IMR-90 (cell line): ENCODE measurements around the gene PTGR3. TPM values are rescaled to one million over a fixed set of nuclear protein-coding genes. Genes with fewer than 3 reads are reported as not detected.

Source experiments
- ATAC-seq: fragments of 200-7000 bp; cut with Tn5 transposase; 2 replicates; pipeline ENCODE4 v1.9.1; 2020; ENCODE audit warnings: low read depth, mild to moderate bottlenecking, moderate library complexity
- BruUV-seq: library from RNA; stranded (reverse); fragments of 400-500 nt; replicated peaks from 2 replicates; lab custom pipeline; 2021; lab: Mats Ljungman, UMichigan
- CTCF ChIA-PET: fragments of 300-600 bp; formaldehyde crosslinking; extraction: SDS; loops from one replicate; lab custom pipeline; 2021; ENCODE audit warnings: antibody characterized with exemption; lab: Yijun Ruan, JAX
- POLR2A ChIA-PET: fragments of 300-600 bp; sonication (Branson Sonifier 250); formaldehyde crosslinking; loops from one replicate; lab custom pipeline; 2022; ENCODE audit warnings: antibody characterized with exemption; ENCODE audit not compliant: unreplicated experiment; lab: Charles Lee
- DNase-seq: peaks from one replicate; pipeline ENCODE4 v3.0.0; 2013
- H2AFZ ChIP-seq: replicated peaks from 2 replicates; pipeline ENCODE3; 2013; ENCODE audit warnings: low read length, mild to moderate bottlenecking; ENCODE audit not compliant: poor library complexity
- H2AK5ac ChIP-seq: 2 replicates; pipeline ENCODE4 v1.6.1; 2013; ENCODE audit warnings: low read depth, low read length, inconsistent platforms
- H2AK9ac ChIP-seq: replicated peaks from 2 replicates; pipeline ENCODE3; 2013; ENCODE audit warnings: mild to moderate bottlenecking, low read depth, low read length, moderate library complexity; ENCODE audit not compliant: poor library complexity
- H2BK120ac ChIP-seq: 2 replicates; pipeline ENCODE4 v1.6.1; 2013; ENCODE audit warnings: low read depth, low read length, inconsistent platforms
- H2BK15ac ChIP-seq: 3 replicates; pipeline ENCODE4 v1.6.1; 2013; ENCODE audit warnings: low read depth, low read length, inconsistent platforms
- H2BK20ac ChIP-seq: 2 replicates; pipeline ENCODE4 v1.6.1; 2013; ENCODE audit warnings: low read depth, mild to moderate bottlenecking, inconsistent platforms, low read length, moderate library complexity
- H2BK5ac ChIP-seq: 2 replicates; pipeline ENCODE4 v1.6.1; 2013; ENCODE audit warnings: mild to moderate bottlenecking, low read depth, low read length, inconsistent platforms; ENCODE audit not compliant: poor library complexity, severe bottlenecking
- H3K14ac ChIP-seq: replicated peaks from 2 replicates; pipeline ENCODE4 v1.6.1; 2013; ENCODE audit warnings: low read depth, low read length, inconsistent platforms
- H3K18ac ChIP-seq: 2 replicates; pipeline ENCODE4 v1.6.1; 2013; ENCODE audit warnings: low read depth, low read length, control low read depth
- H3K23ac ChIP-seq: 2 replicates; pipeline ENCODE4 v1.6.1; 2013; ENCODE audit warnings: low read depth, low read length, inconsistent platforms
- H3K27ac ChIP-seq: 2 replicates; pipeline ENCODE4 v1.5.1; 2013; ENCODE audit warnings: mild to moderate bottlenecking, control low read depth, low read length; ENCODE audit not compliant: insufficient read depth
- H3K27me3 ChIP-seq: 2 replicates; pipeline ENCODE4 v1.6.1; 2013; ENCODE audit warnings: low read length; ENCODE audit not compliant: control insufficient read depth, insufficient read depth
- H3K36me3 ChIP-seq: 2 replicates; pipeline ENCODE4 v1.6.1; 2013; ENCODE audit warnings: low read length, mixed read lengths; ENCODE audit not compliant: control insufficient read depth, insufficient read depth
- H3K4ac ChIP-seq: 2 replicates; pipeline ENCODE4 v1.6.1; 2013; ENCODE audit warnings: low read depth, low read length, inconsistent platforms
- H3K4me1 ChIP-seq: 2 replicates; pipeline ENCODE4 v1.6.1; 2013; ENCODE audit warnings: low read length, mixed read lengths; ENCODE audit not compliant: control insufficient read depth, insufficient read depth
- H3K4me2 ChIP-seq: 2 replicates; pipeline ENCODE4 v1.6.1; 2013; ENCODE audit warnings: low read depth, mild to moderate bottlenecking, control low read depth, low read length, moderate library complexity
- H3K4me3 ChIP-seq: 2 replicates; pipeline ENCODE4 v1.5.1; 2013; ENCODE audit warnings: low read depth, mild to moderate bottlenecking, control low read depth, low read length, moderate library complexity; ENCODE audit not compliant: insufficient read depth
- H3K56ac ChIP-seq: 2 replicates; pipeline ENCODE4 v1.6.1; 2013; ENCODE audit warnings: low read length, inconsistent platforms; ENCODE audit not compliant: insufficient read depth; ENCODE audit errors: extremely low read depth
- H3K79me1 ChIP-seq, 2 experiments: 2 replicates each; pipeline ENCODE4 v1.6.1; 2013; ENCODE audit warnings: low read length in 2 of 2, inconsistent platforms in 1 of 2, low read depth in 1 of 2
- H3K9ac ChIP-seq: 2 replicates; pipeline ENCODE4 v1.6.1; 2013; ENCODE audit warnings: low read depth, low read length, control low read depth
- H3K9me1 ChIP-seq: 2 replicates; pipeline ENCODE4 v1.6.1; 2013; ENCODE audit warnings: low read length, inconsistent platforms; ENCODE audit not compliant: insufficient read depth
- H3K9me3 ChIP-seq: 2 replicates; pipeline ENCODE4 v1.6.1; 2013; ENCODE audit warnings: low read length; ENCODE audit not compliant: control insufficient read depth, insufficient read depth
- H4K20me1 ChIP-seq: 2 replicates; pipeline ENCODE4 v1.6.1; 2013; ENCODE audit warnings: low read length, inconsistent platforms; ENCODE audit not compliant: insufficient read depth
- H4K5ac ChIP-seq: 2 replicates; pipeline ENCODE4 v1.6.1; 2013; ENCODE audit warnings: mild to moderate bottlenecking, low read depth, low read length, control low read depth
- H4K8ac ChIP-seq, 2 experiments: 2 replicates each; pipeline ENCODE4 v1.6.1; 2013; ENCODE audit warnings: low read depth in 2 of 2, low read length in 2 of 2, control low read depth in 1 of 2, inconsistent platforms in 1 of 2
- H4K91ac ChIP-seq: 2 replicates; pipeline ENCODE4 v1.6.1; 2013; ENCODE audit warnings: low read depth, low read length, inconsistent platforms; ENCODE audit not compliant: insufficient read depth
- CHD1 ChIP-seq: IDR thresholded peaks from 2 replicates; pipeline ENCODE4 v1.6.1; 2012; ENCODE audit warnings: low read depth, low read length, improper control_type of control experiment
- FOS ChIP-seq: fragments of 150-350 bp; IDR thresholded peaks from 2 replicates; pipeline ENCODE4 v1.6.1; 2016; ENCODE audit warnings: low read depth, low read length
- MAFK ChIP-seq: IDR thresholded peaks from 2 replicates; pipeline ENCODE4 v1.6.1; 2012; ENCODE audit warnings: low read depth, low read length, improper control_type of control experiment
- MAZ ChIP-seq: IDR thresholded peaks from 2 replicates; pipeline ENCODE4 v1.6.1; 2012; ENCODE audit warnings: low read depth, mild to moderate bottlenecking, low read length, improper control_type of control experiment, moderate library complexity, borderline replicate concordance
- RCOR1 ChIP-seq: IDR thresholded peaks from 2 replicates; pipeline ENCODE4 v1.6.1; 2012; ENCODE audit warnings: mild to moderate bottlenecking, low read length, improper control_type of control experiment; ENCODE audit not compliant: insufficient replicate concordance
- SMC3 ChIP-seq: fragments of 150-350 bp; IDR thresholded peaks from 2 replicates; pipeline ENCODE4 v1.6.1; 2016; ENCODE audit warnings: low read depth, mild to moderate bottlenecking, antibody characterized with exemption, low read length, moderate library complexity
- WGBS, 2 experiments: methylation state at CpG; one replicate each; pipeline versions ENCODE4 v1.1.5 to v1.1.7; 2013; ENCODE audit warnings: missing lambda C conversion rate in 2 of 2; ENCODE audit not compliant: insufficient read length in 1 of 2; ENCODE audit errors: extremely low coverage in 2 of 2; 5-methylcytosine and 5-hydroxymethylcytosine counted together
- dilution Hi-C: fragments of 300-500 bp; cut with HindIII; formaldehyde crosslinking; loops from one replicate; pipeline ENCODE4 v1.14.3; 2018; ENCODE audit warnings: low sequenced_read_pairs; ENCODE audit not compliant: unreplicated experiment
- in situ Hi-C: fragments of 300-500 bp; cut with MboI; formaldehyde crosslinking; loops from 3 replicates; pipeline ENCODE4 v1.14.3; 2019; ENCODE audit warnings: low sequenced_read_pairs, inconsistent platforms, mixed read lengths
- intact Hi-C: fragments of 100-400 bp; cut with micrococcal nuclease; formaldehyde crosslinking; loops from 2 replicates; pipeline ENCODE4 v1.10.0; 2022
- polyA plus RNA-seq, 3 experiments: library from polyadenylated mRNA; depleted of rRNA; stranded (reverse); fragments of >200 nt; gene quantifications; 2 replicates each; pipeline ENCODE4 v1.2.3, GENCODE V29; 2012; ENCODE audit warnings: low replicate concordance in 1 of 3
- total RNA-seq: library from RNA; depleted of rRNA; stranded (reverse); fragments of >200 nt; gene quantifications from 2 replicates; pipeline ENCODE4 v1.2.3, GENCODE V29; 2012
- TF ChIP-seq, protein P1 (sequence below): fragments of 150-350 bp; IDR thresholded peaks from 2 replicates; pipeline ENCODE4 v1.6.1; 2016; ENCODE audit warnings: low read depth, mild to moderate bottlenecking, low read length, moderate library complexity, borderline replicate concordance
- TF ChIP-seq, protein P2 (sequence below): conservative IDR thresholded peaks from 2 replicates; pipeline ENCODE4 v1.5.1; 2012; ENCODE audit warnings: mild to moderate bottlenecking, low read depth, low read length, improper control_type of control experiment
- TF ChIP-seq, protein P3 (sequence below): fragments of 150-350 bp; IDR thresholded peaks from 2 replicates; pipeline ENCODE4 v1.6.1; 2017; ENCODE audit warnings: mild to moderate bottlenecking, antibody characterized with exemption, low read length, low read depth

The PTGR3 gene
- total and polyA plus RNA-seq, 2 of the 4 experiments (the other 2 are of a cell fraction), result 16.1 to 26.4 TPM

DNA sequence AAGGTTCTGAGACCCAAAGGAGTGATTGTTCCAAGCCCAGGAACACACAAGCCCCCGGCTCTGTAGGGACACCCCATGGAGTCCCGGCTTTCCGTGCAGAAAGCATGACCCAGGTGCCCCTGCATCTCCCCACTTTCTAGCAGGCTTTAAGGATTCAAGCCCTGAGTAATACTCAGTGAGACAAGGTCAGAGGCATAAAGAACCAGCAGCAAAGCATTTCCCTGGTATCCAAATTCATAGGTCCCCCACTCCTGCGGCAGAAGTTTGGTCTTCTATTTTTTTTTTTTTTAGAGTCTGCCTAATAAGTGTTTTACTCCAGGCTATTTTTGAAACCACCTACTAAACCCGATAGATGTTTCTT is 18.0 kb upstream of the PTGR3 start:
- POLR2A ChIA-PET, result no interaction called here
- H4K20me1 ChIP-seq, result no peaks in the 10 kb centered on the region; the same call in 1 of the 2 replicates
- no peaks in the 10 kb centered on the region for H3K9me3 ChIP-seq
- H2AFZ ChIP-seq, result peak overlapping the region; percentile 79
- peak overlapping the region; percentile 90 for H3K4me2 ChIP-seq
- no TSS peak for BruUV-seq
- peak overlapping the region; percentile 12 to 20; a peak in 1 of 4 replicates for H4K8ac ChIP-seq
- peak overlapping the region; percentile 39; the same call in 1 of the 2 replicates for H4K91ac ChIP-seq
- in situ Hi-C loops, result no loop called here
- no peak overlapping the region for H3K56ac ChIP-seq
- no peaks in the 10 kb centered on the region for H3K27me3 ChIP-seq
- peaks cover 3% of the 10 kb centered on the region; the same call in 1 of the 2 replicates for H3K36me3 ChIP-seq
- H2BK15ac ChIP-seq, result 0 out of 3 replicates have a peak overlapping the region, but pooled peaks have one; percentile 21
- H3K23ac ChIP-seq, result peak overlapping the region; percentile 68; the same call in 1 of the 2 replicates
- peaks cover 8% of the 10 kb centered on the region; the same call in 1 of the 2 replicates for H3K9me1 ChIP-seq
- H3K79me1 ChIP-seq, result peaks cover 30 to 77% of the 10 kb centered on the region in 2 experiments
- no peak overlapping the region for H2BK5ac ChIP-seq
- dilution Hi-C loops, result no loop called here
- no peak overlapping the region for H4K5ac ChIP-seq
- no peak overlapping the region; the same call in 1 of the 2 replicates for H3K18ac ChIP-seq
- H2AK9ac ChIP-seq, result no peak overlapping the region
- CTCF ChIA-PET, result no interaction called here
- WGBS, 2 experiments, result no CpG with 5 or more reads among the region's 5 CpGs
- DNase-seq (no peak), ATAC-seq (peak; percentile 50)
- H3K27ac ChIP-seq, result peak overlapping the region; percentile 48; the same call in 1 of the 2 replicates
- peak overlapping the region; percentile 9; the same call in 1 of the 2 replicates for H2AK5ac ChIP-seq
- no peak overlapping the region for H3K4me3 ChIP-seq
- peak overlapping the region; percentile 49; the same call in 1 of the 2 replicates for H3K14ac ChIP-seq
- 0 out of 2 replicates have a peak overlapping the region, but pooled peaks have one; percentile 58 for H3K4ac ChIP-seq
- H3K9ac ChIP-seq, result peak overlapping the region; percentile 57; the same call in 1 of the 2 replicates
- intact Hi-C loops, result no loop called here
- H2BK20ac ChIP-seq, result 0 out of 2 replicates have a peak overlapping the region, but pooled peaks have one; percentile 5
- no peak for TF ChIP-seq RCOR1
- no peak for TF ChIP-seq CHD1
- TF ChIP-seq, protein P1, sequence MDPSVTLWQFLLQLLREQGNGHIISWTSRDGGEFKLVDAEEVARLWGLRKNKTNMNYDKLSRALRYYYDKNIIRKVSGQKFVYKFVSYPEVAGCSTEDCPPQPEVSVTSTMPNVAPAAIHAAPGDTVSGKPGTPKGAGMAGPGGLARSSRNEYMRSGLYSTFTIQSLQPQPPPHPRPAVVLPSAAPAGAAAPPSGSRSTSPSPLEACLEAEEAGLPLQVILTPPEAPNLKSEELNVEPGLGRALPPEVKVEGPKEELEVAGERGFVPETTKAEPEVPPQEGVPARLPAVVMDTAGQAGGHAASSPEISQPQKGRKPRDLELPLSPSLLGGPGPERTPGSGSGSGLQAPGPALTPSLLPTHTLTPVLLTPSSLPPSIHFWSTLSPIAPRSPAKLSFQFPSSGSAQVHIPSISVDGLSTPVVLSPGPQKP, result no peak
- TF ChIP-seq MAZ, result no peak
- TF ChIP-seq FOS, result no peak
- TF ChIP-seq MAFK, result no peak
- TF ChIP-seq, protein P2, sequence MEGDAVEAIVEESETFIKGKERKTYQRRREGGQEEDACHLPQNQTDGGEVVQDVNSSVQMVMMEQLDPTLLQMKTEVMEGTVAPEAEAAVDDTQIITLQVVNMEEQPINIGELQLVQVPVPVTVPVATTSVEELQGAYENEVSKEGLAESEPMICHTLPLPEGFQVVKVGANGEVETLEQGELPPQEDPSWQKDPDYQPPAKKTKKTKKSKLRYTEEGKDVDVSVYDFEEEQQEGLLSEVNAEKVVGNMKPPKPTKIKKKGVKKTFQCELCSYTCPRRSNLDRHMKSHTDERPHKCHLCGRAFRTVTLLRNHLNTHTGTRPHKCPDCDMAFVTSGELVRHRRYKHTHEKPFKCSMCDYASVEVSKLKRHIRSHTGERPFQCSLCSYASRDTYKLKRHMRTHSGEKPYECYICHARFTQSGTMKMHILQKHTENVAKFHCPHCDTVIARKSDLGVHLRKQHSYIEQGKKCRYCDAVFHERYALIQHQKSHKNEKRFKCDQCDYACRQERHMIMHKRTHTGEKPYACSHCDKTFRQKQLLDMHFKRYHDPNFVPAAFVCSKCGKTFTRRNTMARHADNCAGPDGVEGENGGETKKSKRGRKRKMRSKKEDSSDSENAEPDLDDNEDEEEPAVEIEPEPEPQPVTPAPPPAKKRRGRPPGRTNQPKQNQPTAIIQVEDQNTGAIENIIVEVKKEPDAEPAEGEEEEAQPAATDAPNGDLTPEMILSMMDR, result no peak
- TF ChIP-seq SMC3, result no peak
- TF ChIP-seq, protein P3, sequence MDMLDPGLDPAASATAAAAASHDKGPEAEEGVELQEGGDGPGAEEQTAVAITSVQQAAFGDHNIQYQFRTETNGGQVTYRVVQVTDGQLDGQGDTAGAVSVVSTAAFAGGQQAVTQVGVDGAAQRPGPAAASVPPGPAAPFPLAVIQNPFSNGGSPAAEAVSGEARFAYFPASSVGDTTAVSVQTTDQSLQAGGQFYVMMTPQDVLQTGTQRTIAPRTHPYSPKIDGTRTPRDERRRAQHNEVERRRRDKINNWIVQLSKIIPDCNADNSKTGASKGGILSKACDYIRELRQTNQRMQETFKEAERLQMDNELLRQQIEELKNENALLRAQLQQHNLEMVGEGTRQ, result no peak
- peaks cover 10% of the 10 kb centered on the region for H3K4me1 ChIP-seq
- H2BK120ac ChIP-seq, result peak overlapping the region; percentile 11
